Stimulated activated CD8-positive, alpha-beta memory T cell treated with anti-CD3 and anti-CD28 coated beads, Interleukin-15, amount 100 ng/mL, for 48 hours (primary cell): ENCODE results near the gene LSP1.

Experiments used
- DNase-seq, 2 donors: peaks; one replicate each; pipeline ENCODE4 v3.0.0-alpha.2; 2020; ENCODE audit warnings: low read depth in 2 of 2

The LSP1 gene

GRCh38 chr11:1847006-1847735 is 5.7 kb upstream of the LSP1 start:
- DNase-seq = no peak

DNA sequence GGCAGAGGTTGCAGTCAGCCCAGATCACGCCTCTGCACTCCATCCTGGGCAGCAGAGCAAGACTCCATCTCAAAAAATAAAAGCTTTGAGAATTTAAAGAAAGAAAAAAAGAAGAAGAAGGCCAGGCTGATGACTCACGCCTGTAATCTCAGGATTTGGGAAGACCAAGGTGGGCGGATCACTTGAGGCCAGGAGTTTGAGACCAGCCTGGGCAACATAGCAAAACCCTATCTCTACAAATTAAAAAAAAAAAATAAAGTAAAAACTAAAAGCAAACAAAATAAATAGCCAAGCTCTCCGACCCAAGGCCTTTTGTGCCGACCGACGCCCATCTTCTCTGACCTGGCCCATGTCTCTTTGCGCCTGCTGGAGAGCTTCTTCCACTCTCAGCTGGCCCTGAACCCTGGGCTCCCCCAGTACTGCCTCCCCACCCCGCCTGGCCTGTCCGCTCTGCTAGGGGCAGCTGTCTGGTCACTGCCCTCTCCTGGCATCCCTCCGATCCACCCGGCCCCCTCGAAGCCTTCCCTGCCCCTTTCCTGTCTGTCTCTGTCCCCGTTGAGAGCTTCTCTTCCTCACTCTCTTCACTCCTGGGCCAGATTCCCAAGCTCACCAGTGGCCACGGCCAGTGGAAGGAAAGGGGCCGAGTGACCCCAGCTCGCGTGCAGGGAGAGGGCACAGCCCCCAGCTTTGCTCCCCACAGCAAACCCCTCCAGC is 4.8 kb upstream of the LSP1 start:
- no peak for DNase-seq

- DNase-seq = no peak
These were observed 4.0 kb upstream of the LSP1 start for GRCh38 chr11:1848640-1849430.

DNA sequence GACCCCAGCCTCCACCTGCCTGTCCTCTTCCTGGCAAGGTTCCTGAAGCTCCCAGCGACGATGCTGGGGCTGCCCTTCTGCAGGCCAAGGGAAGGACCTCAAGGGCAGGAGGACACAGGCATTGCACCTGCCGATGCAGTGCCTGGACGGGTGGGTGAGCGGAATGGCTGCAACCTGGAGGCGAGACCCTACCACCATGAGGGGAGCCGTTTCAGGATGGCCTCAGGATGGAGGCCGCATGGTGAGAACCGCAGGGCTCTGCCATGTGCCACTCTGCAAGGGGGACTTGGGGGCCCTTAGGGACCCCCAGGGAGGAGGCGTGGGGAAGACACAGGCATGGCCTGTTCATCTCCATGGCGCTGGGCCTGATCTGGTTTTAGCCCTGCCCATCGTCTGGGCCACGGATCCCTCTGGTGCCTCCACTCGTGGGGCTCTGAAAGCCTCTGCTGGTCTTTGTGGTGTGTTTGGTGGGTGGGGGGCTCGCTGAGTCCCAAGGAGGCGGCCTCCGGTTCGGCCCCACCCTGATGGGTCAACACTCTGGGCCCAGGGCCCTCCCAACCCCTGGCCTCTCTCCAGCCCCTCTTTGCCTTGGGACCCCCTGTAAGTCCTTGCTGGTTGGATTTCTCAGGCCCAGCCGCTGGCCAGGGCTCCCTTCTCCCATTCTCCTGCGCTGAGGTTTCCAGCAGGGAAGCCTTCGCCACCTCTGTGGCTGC is 1.3 kb upstream of the LSP1 start:
- DNase-seq = no peak

- no peak for DNase-seq
These were observed 510 bp upstream of the LSP1 start for GRCh38 chr11:1852271-1852876.

DNA sequence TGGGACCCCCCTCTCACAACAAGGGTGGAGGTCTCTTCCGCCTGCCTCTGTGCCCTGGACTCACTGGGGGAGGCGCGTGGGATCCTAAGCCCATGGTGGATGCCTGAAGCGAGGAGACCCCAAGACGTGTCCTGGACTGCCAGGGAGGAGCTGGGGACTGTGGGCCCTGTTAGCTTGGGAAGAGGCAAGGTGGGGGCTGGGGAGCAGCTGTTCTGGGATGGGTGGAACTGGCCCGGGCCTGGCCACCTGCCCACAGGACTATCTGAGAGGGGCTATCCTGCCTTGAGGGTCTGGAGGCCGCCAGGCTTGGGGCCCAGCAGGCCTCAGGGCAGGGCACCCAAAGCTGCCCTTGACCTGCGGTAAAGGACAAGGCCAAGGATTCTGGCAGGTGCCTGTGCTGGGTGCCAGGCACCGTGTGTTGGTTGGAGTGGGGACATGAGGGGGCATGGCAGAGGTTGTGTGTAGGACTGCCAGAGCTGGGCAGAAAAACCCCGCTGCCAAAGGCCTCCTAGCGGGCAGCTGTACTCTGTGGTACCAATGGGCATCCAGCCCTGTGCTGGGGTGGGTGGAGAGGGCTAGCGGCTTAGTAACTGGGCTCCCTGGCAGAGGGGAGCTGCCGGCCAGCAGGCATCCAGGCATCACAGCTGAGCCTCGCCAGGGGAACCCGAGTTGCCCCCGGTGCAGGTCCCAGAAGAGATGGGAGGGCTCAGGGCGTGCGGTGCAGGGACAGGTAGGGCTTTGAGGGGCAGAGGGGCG is 670 bp downstream of the LSP1 start:
- no peak for DNase-seq

- DNase-seq = no peak
These were observed 1.5 kb downstream of the LSP1 start for GRCh38 chr11:1854132-1854948.

- peak; percentile 42 to 66 for DNase-seq
These were observed 2.3 kb downstream of the LSP1 start for GRCh38 chr11:1854949-1855885.

DNA sequence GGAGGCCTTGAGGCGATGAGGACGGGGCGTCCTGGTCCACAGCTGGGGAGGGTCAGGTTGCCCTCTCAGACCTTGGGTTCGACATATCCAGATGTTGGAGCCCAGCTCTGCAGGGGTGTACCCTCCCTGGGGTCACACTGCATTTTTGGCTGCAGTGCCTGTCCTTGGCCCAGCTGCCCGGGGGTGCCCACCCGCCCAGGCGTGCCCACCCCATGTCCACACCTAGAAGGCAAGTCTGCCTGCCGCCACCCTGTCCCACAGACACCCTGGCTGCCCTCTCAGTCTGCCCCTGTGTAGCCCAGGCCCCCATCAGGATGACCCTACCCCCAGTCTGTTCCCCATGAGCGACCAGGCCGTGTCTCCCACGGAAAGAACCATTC is 3.0 kb downstream of the LSP1 start:
- no peak for DNase-seq

- DNase-seq = no peak
These were observed 3.6 kb downstream of the LSP1 start for GRCh38 chr11:1856306-1857005.

- DNase-seq = no peak
These were observed 4.2 kb downstream of the LSP1 start for GRCh38 chr11:1857064-1857463.

DNA sequence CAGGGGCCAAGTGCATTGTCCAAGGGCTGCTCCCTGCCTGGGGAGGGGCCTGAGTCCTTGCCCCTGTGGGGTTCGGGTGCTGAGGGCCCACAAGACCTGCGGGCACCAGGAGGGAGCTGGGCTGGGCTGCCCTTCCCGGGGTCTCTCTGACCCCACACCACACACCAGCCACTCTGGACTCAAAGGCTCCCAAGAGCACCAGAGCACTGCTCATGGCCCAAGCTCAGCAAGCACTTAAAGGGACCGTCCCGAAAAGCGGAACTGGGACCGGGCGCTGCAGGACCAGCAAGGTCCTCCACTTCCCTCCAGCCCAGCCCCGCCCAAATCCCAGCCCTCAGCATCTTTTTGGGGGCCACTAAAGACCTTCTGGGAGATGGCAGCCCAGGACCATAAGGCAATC is 5.3 kb downstream of the LSP1 start:
- DNase-seq = no peak

- no peak for DNase-seq
These were observed 5.7 kb downstream of the LSP1 start for GRCh38 chr11:1858576-1858975.

DNA sequence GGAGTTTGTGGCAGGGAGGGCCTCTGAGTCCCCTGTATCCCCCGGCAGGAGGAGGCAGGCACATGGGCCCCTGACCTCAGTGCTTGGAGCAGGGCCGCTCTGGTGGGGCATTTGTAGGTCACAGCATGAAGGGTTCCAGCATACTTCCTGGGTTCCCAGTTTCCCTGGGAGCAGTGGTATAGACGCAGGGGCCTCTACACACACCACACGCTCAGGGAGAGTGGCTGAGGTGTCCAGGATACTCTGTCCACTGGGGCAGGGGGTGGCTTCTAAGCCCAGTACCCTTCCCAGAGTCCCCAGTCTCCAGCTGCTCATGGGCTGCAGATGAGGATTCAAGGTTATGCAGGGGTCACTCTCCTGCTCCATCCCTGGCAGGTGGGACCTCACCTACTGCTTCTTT is 6.1 kb downstream of the LSP1 start:
- no peak for DNase-seq

DNA sequence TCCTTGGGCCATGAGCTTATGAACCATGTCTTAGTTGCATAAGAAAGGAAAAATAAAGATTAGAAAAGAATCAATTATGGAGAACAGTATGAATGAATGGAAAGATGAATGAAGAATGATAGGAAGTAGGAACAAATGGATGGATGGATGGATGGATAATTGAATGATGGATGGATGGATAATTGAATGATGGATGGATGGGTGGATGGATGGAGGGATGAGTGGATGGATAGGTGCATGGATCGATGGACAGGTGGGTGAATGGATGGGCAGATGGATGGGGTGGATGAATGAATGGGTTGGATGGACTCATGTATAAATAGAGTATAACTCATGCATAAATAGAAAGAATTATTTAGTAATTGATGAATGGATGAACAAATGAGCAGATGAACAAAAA is 7.2 kb downstream of the LSP1 start:
- DNase-seq = no peak

- DNase-seq = no peak
These were observed 8.8 kb downstream of the LSP1 start for GRCh38 chr11:1861435-1862411.
